Naive thymus-derived CD4-positive, alpha-beta T cell (primary cell): Measurements from ENCODE around the gene BCL7A. TPM values are rescaled to one million over a fixed set of nuclear protein-coding genes. Genes with fewer than 3 reads are reported as not detected.
"Not testable (repeated sequence)": the region's sequence is repeated elsewhere in the genome, so short reads cannot be mapped to it uniquely, and the experiment has no call there.

ENCODE experiments used
- ATAC-seq: fragments of 150-1000 bp; cut with Tn5 transposase; 2 replicates; pipeline ENCODE4 v1.10.0; 2021; ENCODE audit warnings: mild to moderate bottlenecking, moderate library complexity
- CTCF ChIA-PET: fragments of 350-600 bp; sonication (Branson Sonifier 250); formaldehyde crosslinking; loops from one replicate; lab custom pipeline; 2021; ENCODE audit warnings: antibody characterized with exemption; lab: Charles Lee
- POLR2A ChIA-PET: fragments of 350-600 bp; sonication (Branson Sonifier 250); formaldehyde crosslinking; loops from one replicate; lab custom pipeline; 2021; ENCODE audit warnings: antibody characterized with exemption, inconsistent platforms; lab: Charles Lee
- DNase-seq, 9 donors: peaks; one replicate each; pipeline versions ENCODE4 v3.0.0 to v3.0.0-alpha.2; 2020 to 2022; ENCODE audit warnings: mixed read lengths in 1 of 9
- H3K27ac ChIP-seq: one replicate; pipeline ENCODE4 v1.7.0; 2013; ENCODE audit warnings: mild to moderate bottlenecking, low read depth, low read length, moderate library complexity
- H3K27me3 ChIP-seq, 2 donors: one replicate each; pipeline ENCODE4 v1.7.0; 2013; ENCODE audit warnings: low read length in 2 of 2, mild to moderate bottlenecking in 2 of 2, moderate library complexity in 2 of 2; ENCODE audit not compliant: control insufficient read depth in 2 of 2, insufficient read depth in 2 of 2
- H3K36me3 ChIP-seq, 3 experiments: 1 replicate in 2 of 3; 2 replicates in 1 of 3; pipeline ENCODE4 v1.7.0; 2013; ENCODE audit warnings: low read length in 3 of 3, mild to moderate bottlenecking in 3 of 3, moderate library complexity in 1 of 3; ENCODE audit not compliant: insufficient read depth in 3 of 3, control insufficient read depth in 2 of 3
- H3K4me1 ChIP-seq, 2 donors: one replicate each; pipeline ENCODE4 v1.7.0; 2013; ENCODE audit warnings: low read length in 2 of 2, mild to moderate bottlenecking in 2 of 2, moderate library complexity in 1 of 2; ENCODE audit not compliant: control insufficient read depth in 2 of 2, insufficient read depth in 2 of 2
- H3K4me3 ChIP-seq: 2 replicates; pipeline ENCODE4 v1.7.0; 2013; ENCODE audit warnings: mild to moderate bottlenecking, low read length
- H3K9me3 ChIP-seq, 3 experiments: 1 replicate in 2 of 3; 2 replicates in 1 of 3; pipeline ENCODE4 v1.7.0; 2013; ENCODE audit warnings: low read length in 3 of 3; ENCODE audit not compliant: control insufficient read depth in 2 of 3
- H3K27ac Mint-ChIP-seq, 9 donors: one replicate each; pipeline ENCODE4 v1.8.0; 2020 to 2022; ENCODE audit warnings: mixed read lengths in 9 of 9, mild to moderate bottlenecking in 8 of 9, moderate library complexity in 5 of 9, inconsistent platforms in 2 of 9
- H3K27me3 Mint-ChIP-seq, 5 donors: one replicate each; pipeline ENCODE4 v1.8.0; 2021 to 2022; ENCODE audit warnings: mixed read lengths in 5 of 5, mild to moderate bottlenecking in 1 of 5
- H3K36me3 Mint-ChIP-seq, 5 donors: one replicate each; pipeline ENCODE4 v1.8.0; 2020 to 2022; ENCODE audit warnings: mixed read lengths in 5 of 5, mild to moderate bottlenecking in 3 of 5, inconsistent platforms in 1 of 5
- H3K4me1 Mint-ChIP-seq, 7 donors: one replicate each; pipeline ENCODE4 v1.8.0; 2020 to 2022; ENCODE audit warnings: mixed read lengths in 7 of 7, mild to moderate bottlenecking in 3 of 7, inconsistent platforms in 1 of 7
- H3K4me3 Mint-ChIP-seq, 10 donors: one replicate each; pipeline ENCODE4 v1.8.0; 2020 to 2022; ENCODE audit warnings: mild to moderate bottlenecking in 10 of 10, mixed read lengths in 10 of 10, moderate library complexity in 6 of 10, inconsistent platforms in 2 of 10
- H3K9me3 Mint-ChIP-seq, 11 donors: one replicate each; pipeline ENCODE4 v1.8.0; 2020 to 2022; ENCODE audit warnings: mixed read lengths in 11 of 11, mild to moderate bottlenecking in 4 of 11, inconsistent platforms in 1 of 11, moderate library complexity in 1 of 11
- intact Hi-C, 2 donors: fragments of 100-400 bp; cut with micrococcal nuclease; formaldehyde crosslinking; loops; one replicate each; pipeline ENCODE4 v1.15.1; 2023
- polyA plus RNA-seq, 2 donors: library from polyadenylated mRNA; unstranded; fragments of 300-500 nt; fragmentation: Illumina TruSeq; gene quantifications; one replicate each; pipeline ENCODE4 v1.2.3, GENCODE V29; 2021
- total RNA-seq, 6 experiments: library from RNA in 5 of 6; stranded (reverse) in 5 of 6; gene quantifications; 1 replicate in 5 of 6; 2 replicates in 1 of 6; pipeline ENCODE4 v1.2.3 and lab custom pipeline; 2021 to 2026

The BCL7A gene
- total and polyA plus RNA-seq, 7 experiments from 2014 or later, result 4.0 to 11.9 (median 5.4) TPM

DNA sequence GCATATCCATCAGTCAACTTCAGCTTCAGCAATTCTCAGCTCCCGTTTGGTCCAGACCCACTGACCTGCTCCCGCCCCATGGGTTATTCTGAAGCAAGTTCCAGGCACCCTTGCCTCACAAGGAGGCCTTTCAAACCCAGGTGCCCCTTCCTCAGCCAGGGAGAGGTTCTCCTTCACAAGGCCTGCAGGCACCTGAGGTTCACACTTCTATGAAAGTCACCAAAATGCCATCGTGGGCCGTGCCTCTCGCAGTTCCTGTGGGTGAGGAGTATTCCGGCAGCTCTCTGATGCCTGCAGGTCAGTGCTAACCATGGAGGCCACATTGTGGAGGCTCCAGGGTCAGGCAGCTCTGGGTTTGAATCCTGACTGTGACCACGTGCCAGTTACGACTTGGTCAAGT is 40.2 kb upstream of the BCL7A start:
- no peaks in the 10 kb centered on the region for H3K27me3 ChIP-seq
- DNase-seq, result no peak
- POLR2A ChIA-PET, result no interaction called here
- Mint-ChIP-seq H3K27me3 (no peaks in the 10 kb centered on the region), H3K4me1 (peaks cover 0 to 8% (median 6%) of the 10 kb centered on the region in 7 donors), H3K27ac (no peak overlapping the region), H3K36me3 (no peaks in the 10 kb centered on the region), H3K4me3 (no peak overlapping the region), H3K9me3 (no peaks in the 10 kb centered on the region)
- intact Hi-C loops, result no loop called here
- H3K4me3 ChIP-seq, result no peak overlapping the region
- no peaks in the 10 kb centered on the region for H3K9me3 ChIP-seq
- H3K4me1 ChIP-seq, result no peaks in the 10 kb centered on the region
- H3K36me3 ChIP-seq, result no peaks in the 10 kb centered on the region
- CTCF ChIA-PET, result no interaction called here
- ATAC-seq, result no peak
- no peak overlapping the region for H3K27ac ChIP-seq

DNA sequence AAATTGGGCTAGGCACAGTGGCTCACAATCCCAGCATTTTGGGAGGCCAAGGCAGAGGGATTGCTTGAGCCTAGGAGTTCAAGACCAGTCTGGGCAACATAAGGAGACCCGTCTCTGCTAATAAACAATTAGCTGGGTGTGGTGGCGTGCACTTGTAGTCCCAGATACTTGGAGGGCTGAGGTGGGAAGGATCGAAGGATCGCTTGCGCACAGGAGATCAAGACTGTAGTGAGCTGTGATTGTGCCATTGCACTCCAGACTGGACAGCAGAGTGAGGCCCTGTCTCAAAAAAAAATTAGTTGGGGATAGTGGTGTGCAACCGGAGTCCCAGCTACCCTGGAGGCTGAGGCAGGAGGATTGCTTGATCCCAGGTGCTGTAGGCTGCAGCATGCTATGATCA is 38.7 kb upstream of the BCL7A start:
- H3K36me3 ChIP-seq, result no peaks in the 10 kb centered on the region
- H3K36me3 Mint-ChIP-seq, result no peaks in the 10 kb centered on the region
- ATAC-seq (no peak), DNase-seq (no peak)
- ChIA-PET POLR2A (no interaction called here), CTCF (no interaction called here)
- H3K27me3 Mint-ChIP-seq, result no peaks in the 10 kb centered on the region
- H3K4me3 Mint-ChIP-seq, result no peak overlapping the region
- H3K4me1 ChIP-seq, result no peaks in the 10 kb centered on the region
- no peaks in the 10 kb centered on the region for H3K9me3 ChIP-seq
- no peak overlapping the region for H3K27ac ChIP-seq
- intact Hi-C loops, result no loop called here
- no peaks in the 10 kb centered on the region for H3K9me3 Mint-ChIP-seq
- no peaks in the 10 kb centered on the region for H3K27me3 ChIP-seq
- H3K4me1 Mint-ChIP-seq, result peaks cover 0 to 8% (median 6%) of the 10 kb centered on the region in 7 donors
- no peak overlapping the region for H3K4me3 ChIP-seq
- H3K27ac Mint-ChIP-seq, result peak overlapping the region in 1 of 9 donors; percentile 25

DNA sequence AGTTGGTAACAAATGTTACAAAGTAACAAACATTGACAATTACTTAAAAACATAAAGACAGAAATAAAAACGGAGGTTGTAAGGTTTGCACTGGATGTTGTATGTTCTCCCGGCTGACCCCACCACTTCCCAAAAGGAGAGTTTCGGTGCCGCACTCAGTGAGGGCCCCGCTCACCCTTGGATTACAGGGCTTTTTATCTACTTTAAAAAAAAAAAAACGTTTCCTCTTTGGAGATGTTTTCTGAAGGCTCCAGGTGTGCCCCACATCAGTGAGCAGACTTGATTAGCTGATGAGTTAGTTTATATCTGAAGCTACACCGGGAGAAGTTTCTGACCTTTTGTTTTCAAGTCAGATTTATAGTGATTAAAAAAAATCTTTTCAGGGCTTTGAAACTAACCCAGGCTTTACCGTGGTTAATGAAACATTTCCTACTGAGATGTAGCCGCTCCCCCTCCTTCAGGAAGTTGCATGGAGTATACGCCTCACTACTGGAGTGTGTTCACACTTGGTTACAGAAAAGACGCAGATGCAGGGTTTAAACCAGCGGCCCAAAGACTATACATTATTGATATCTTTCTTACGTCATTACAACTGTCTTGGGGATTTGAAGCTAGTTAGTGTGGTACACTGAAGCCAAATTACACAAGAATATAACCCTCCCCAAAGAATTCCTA is 38.0 kb upstream of the BCL7A start:
- H3K9me3 Mint-ChIP-seq, result no peaks in the 10 kb centered on the region
- ChIA-PET POLR2A (no interaction called here), CTCF (no interaction called here)
- no peaks in the 10 kb centered on the region for H3K36me3 Mint-ChIP-seq
- Histone ChIP-seq H3K27me3 (no peaks in the 10 kb centered on the region), H3K27ac (no peak overlapping the region), H3K9me3 (no peaks in the 10 kb centered on the region), H3K4me1 (no peaks in the 10 kb centered on the region), H3K36me3 (no peaks in the 10 kb centered on the region), H3K4me3 (no peak overlapping the region)
- intact Hi-C loops, result no loop called here
- H3K4me1 Mint-ChIP-seq, result peaks cover 0 to 8% (median 6%) of the 10 kb centered on the region in 7 donors
- H3K27me3 Mint-ChIP-seq, result no peaks in the 10 kb centered on the region
- peak overlapping the region in 1 of 9 donors; percentile 55 for H3K27ac Mint-ChIP-seq
- H3K4me3 Mint-ChIP-seq, result no peak overlapping the region
- DNase-seq, result no peak
- peak; percentile 41 for ATAC-seq

DNA sequence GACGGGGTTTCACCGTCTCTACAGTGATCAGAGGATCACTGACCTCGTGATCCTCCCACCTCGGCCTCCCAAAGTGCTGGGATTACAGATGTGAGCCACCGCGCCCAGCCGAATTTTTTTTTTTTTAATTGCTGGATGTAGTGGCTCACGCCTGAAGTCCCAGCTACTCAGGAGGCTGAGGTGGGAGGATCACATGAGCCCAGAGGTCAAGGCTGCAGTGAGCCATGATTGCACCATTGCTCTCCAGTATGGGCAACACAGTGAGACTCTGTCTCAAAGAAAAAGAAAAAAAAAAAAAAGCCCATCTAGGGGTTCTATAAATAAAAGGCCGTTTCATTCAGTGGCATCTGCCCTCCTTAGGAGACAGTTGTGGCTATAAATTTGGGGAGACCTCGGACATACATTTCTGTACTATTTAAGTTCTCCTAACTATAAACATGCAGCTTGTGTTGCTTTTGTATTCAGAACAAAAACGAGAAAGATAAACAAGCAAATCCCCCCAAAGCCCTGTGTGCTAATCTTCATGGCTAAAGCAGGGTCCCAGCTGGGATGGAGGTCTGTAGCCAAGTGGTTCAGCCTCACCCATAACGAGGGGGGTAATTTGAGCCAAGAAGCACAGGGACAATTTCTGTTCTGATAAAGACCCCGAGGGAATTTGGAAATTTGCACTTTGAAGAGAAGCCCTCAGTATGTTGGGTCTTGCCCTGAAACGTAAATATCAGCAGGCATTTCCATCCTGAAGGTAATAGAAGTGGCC is 35.0 kb upstream of the BCL7A start:
- Histone ChIP-seq H3K27me3 (no peaks in the 10 kb centered on the region), H3K4me3 (no peak overlapping the region), H3K27ac (no peak overlapping the region), H3K4me1 (no peaks in the 10 kb centered on the region), H3K9me3 (no peaks in the 10 kb centered on the region), H3K36me3 (no peaks in the 10 kb centered on the region)
- ChIA-PET CTCF (interaction anchor here (0.6 kb wide), 1 partner anchor 10 kb away, joined by 3 read pairs; no protein-coding TSS in a partner anchor), POLR2A (no interaction called here)
- Mint-ChIP-seq H3K4me1 (peaks cover 0 to 15% (median 7%) of the 10 kb centered on the region in 7 donors), H3K27ac (no peak overlapping the region), H3K36me3 (no peaks in the 10 kb centered on the region), H3K27me3 (no peaks in the 10 kb centered on the region), H3K4me3 (no peak overlapping the region), H3K9me3 (no peaks in the 10 kb centered on the region)
- intact Hi-C loops, result loop anchor here in 1 of 2 donors (5.0 kb wide), 1 partner anchor 1089 kb away; no protein-coding TSS in a partner anchor
- DNase-seq (no peak), ATAC-seq (no peak)

DNA sequence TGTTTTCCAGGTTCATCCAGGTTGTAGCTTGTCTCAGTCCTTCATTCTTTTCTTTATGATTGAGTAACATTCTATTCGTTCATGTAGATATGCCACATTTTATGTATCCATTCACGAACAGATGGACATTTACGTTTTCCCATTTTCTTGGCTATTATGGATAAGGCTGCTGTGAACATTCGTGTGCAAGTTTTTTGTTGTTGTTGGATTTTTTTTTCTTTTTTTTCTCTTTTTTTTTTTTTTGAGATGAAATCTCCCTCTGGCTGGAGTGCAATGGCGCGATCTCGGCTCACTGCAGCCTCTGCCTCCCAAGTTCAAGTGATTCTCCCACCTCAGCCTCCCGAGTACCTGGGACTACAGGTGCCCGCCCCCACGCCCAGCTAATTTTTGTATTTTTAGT is 33.2 kb upstream of the BCL7A start:
- H3K27me3 ChIP-seq, H3K4me3 ChIP-seq, H3K27ac ChIP-seq, H3K27ac Mint-ChIP-seq, H3K4me3 Mint-ChIP-seq, H3K9me3 ChIP-seq, H3K36me3 ChIP-seq, CTCF ChIA-PET, H3K27me3 Mint-ChIP-seq, POLR2A ChIA-PET, H3K9me3 Mint-ChIP-seq, ATAC-seq, H3K4me1 ChIP-seq, H3K36me3 Mint-ChIP-seq, DNase-seq: not testable (repeated sequence)
- intact Hi-C loops, result loop anchor here in 1 of 2 donors (5.0 kb wide), 1 partner anchor 1091 kb away; no protein-coding TSS in a partner anchor
- H3K4me1 Mint-ChIP-seq, result peaks cover 0 to 20% (median 11%) of the 10 kb centered on the region in 7 donors

DNA sequence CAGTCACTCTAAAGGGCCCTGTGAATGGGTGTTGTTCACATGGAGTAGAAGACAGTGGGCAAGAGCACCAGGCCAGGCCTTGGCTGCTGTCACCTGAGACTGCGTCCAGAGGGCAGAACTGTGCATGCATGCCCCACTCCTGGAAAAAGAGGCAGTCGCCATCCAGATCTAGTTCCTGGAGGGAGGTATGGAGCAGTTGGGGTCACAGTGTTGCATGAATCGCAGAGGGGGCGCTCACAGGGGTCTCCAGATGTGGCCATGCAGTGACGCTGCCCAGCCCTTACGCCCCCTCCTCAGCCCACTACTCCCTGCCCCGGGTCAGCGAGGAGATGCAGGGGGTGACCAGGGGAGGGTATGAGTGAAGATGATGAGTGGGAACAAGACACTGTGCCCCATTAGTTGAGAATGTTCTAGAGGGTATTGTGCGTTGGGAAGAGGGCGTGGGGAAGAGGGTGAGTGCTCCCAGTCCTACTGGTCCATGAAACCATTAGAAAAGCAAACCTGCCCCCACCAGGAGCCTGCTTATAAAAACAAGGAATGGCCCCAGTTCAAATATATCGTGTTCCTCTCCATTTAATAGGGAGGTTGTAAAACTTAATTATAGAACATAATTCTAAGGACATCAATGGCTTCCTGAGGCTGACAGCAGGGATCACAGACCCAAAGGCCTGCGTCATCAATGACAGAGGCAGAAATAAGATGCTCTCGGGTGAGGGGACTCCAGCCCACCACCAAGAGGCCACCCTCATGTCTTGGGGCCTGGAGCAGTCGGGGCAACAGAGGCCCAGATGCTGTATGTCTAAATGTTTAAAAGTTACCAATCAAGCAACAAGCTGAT is 32.2 kb upstream of the BCL7A start:
- no peak overlapping the region for H3K4me3 Mint-ChIP-seq
- H3K36me3 ChIP-seq, result no peaks in the 10 kb centered on the region
- no peaks in the 10 kb centered on the region for H3K27me3 ChIP-seq
- intact Hi-C loops, result loop anchor here in 1 of 2 donors (5.0 kb wide), 1 partner anchor 1092 kb away; no protein-coding TSS in a partner anchor
- DNase-seq, result no peak
- no peaks in the 10 kb centered on the region for H3K27me3 Mint-ChIP-seq
- H3K27ac Mint-ChIP-seq, result no peak overlapping the region
- no peaks in the 10 kb centered on the region for H3K9me3 Mint-ChIP-seq
- H3K27ac ChIP-seq, result no peak overlapping the region
- peaks cover 0 to 4% of the 10 kb centered on the region in 2 donors for H3K4me1 ChIP-seq
- peaks cover 0 to 16% (median 6%) of the 10 kb centered on the region in 7 donors for H3K4me1 Mint-ChIP-seq
- ChIA-PET CTCF (no interaction called here), POLR2A (no interaction called here)
- H3K36me3 Mint-ChIP-seq, result no peaks in the 10 kb centered on the region
- ATAC-seq, result no peak
- H3K4me3 ChIP-seq, result no peak overlapping the region
- no peaks in the 10 kb centered on the region for H3K9me3 ChIP-seq
